NCI-H446 (cell line): Measurements from ENCODE around the gene PTPN21.
A peak's percentile ranks its signal among the peaks of the same experiment; 100 is the strongest.
"Not testable (repeated sequence)": the region's sequence is repeated elsewhere in the genome, so short reads cannot be mapped to it uniquely, and the experiment has no call there.

Source experiments
- DNase-seq, 2 experiments: peaks; one replicate each; lab custom pipeline; 2025; lab: John Stamatoyannopoulos, UW

PTPN21 gene

DNA sequence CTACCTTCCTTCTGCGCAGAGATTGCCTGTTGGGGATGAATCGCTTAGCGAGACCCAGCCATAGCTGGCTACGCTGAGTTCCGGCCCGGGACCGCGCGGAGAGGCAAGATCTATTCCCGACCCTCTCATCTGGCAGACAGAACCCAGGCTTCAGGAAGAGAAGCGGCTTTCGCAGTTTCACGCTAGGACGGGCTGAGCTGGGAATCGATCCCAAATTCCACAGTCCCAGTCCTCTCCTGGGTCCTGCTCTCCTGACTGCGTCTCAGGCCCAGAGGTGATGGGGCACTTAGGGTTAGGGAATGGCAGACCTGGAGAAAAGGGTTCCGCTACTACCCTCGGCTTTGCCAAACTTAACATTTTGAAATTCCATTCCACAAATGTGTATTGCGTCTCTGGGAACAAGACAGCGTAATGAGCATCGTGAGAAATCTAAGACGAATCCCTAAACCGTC is 2.8 kb downstream of the PTPN21 start:
- peak in 1 of 2 experiments; percentile 19 for DNase-seq

DNA sequence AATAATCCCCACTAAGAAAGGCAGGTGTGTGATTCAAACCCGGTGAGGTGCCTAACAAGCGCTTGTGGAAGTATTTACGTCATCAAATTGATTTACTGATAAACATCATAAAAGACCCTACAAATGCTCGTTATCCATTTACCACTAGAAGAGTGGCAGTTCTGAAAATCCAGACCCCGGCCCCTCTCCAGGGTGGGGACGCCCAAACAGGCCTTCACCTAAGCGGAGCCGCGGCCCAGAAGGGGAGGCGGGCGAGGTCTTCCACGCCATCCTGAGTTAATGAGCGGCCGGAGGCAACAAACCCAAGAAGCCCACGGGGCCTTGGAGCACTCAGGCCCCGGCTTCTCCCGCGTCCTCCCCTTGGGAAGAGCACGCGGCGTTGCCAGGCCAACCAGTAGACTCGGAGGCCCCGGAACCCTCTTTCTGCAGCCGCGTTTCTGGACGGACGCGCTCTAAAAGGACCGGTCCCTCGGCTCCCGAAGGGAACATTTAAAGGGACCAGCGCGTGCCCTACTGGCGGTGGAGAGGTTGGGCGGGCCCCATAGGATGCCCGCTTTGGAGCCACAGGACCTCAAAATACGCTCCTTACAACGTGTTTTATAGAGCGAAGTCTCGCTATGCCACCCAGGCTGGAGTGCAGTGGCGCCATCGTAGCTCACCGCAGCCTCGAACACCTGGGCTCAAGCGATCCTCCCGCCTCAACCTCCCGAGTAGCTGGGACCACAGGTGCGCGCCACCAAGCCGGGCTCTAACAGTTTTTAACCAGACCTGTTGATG is 3.5 kb downstream of the PTPN21 start:
- DNase-seq = peak; percentile 84 to 93

GRCh38 chr14:88550078-88550477 is 4.7 kb downstream of the PTPN21 start:
- DNase-seq = no peak

GRCh38 chr14:88547386-88547780 is 7.4 kb downstream of the PTPN21 start:
- DNase-seq = no peak

DNA sequence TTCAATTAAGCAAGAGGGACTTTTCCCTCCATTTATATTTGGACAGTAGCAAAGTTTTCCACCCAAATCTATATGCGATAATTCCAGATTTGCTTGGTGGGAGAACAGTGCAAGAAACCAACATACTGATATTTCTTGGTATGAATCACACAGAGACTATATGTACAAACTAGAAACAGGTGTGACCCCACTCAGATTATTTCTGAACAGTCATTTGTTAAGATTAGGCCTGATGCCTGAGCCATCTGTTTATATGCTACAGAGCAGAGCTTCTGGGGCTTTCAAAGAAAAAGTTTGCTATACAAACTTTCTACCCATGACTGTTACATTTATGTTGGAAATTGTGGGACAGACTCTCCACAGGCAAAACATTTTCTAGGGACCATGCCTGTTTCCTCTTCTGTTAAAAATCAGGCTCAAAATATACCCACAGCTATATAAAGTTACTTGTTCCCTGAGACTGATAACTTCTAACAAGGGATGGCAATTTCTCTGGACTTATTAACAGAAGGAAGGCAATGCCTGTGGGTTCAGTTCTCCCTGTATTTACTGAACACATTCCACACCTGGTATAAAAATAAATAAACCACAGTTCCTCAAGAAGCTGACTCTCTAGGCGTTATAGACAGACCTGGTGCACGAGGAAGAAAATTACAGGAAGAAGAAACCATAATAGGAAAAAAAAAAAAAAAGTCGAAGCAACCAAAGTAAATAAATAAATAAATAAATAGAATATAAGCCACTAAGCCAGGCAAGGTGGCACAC is 8.0 kb downstream of the PTPN21 start:
- DNase-seq = no peak

GRCh38 chr14:88545256-88545655 is 9.6 kb downstream of the PTPN21 start:
- DNase-seq = no peak

- DNase-seq = no peak
Observed at GRCh38 chr14:88542857-88543795, 11.7 kb downstream of the PTPN21 start.

GRCh38 chr14:88541324-88541723 is 13.5 kb downstream of the PTPN21 start:
- DNase-seq = no peak

- no peak for DNase-seq
Observed at GRCh38 chr14:88535813-88536212, 19.0 kb downstream of the PTPN21 start.

DNA sequence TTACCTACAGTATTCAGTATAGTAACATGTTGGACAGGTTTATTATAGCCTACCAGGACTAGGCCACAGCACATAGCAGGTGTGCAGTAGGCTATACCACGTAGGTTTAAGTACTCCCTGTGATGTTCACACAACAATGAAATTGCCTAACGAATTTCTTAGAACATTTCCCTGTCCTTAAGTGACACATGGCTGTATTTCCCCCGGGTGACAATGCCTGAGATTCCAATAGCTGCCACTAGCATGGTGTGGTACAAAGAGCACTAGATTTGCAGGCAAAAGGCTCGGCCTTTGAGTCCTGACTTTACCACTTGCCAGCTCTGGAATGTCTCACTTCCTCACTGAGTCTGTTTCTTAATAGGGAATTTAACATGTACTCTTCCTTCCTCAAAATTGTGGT is 19.7 kb downstream of the PTPN21 start:
- no peak for DNase-seq

DNA sequence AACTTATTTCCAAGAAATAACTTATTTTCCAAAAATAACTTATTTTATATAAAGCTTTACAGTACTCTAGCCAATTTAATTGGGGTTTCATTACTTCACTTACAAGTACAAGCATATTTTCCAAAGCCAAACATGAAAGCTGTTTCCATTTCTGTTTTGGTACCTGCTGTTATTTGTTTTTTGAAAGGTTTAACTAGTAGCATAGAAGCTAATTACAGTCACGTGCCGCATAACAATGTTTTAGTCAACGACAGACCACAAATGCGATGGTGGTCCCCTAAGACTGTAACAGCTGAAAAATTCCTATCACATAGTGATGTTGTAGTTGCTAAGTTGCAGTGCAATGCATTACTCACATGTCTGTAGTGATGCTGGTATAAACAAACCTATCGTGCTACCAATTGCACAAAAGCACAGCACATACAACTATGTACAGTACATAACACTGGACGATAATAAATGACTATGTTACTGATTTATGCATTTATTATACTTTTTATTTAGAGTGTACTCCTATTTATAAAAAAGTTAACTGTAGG is 21.7 kb downstream of the PTPN21 start:
- no peak for DNase-seq

DNA sequence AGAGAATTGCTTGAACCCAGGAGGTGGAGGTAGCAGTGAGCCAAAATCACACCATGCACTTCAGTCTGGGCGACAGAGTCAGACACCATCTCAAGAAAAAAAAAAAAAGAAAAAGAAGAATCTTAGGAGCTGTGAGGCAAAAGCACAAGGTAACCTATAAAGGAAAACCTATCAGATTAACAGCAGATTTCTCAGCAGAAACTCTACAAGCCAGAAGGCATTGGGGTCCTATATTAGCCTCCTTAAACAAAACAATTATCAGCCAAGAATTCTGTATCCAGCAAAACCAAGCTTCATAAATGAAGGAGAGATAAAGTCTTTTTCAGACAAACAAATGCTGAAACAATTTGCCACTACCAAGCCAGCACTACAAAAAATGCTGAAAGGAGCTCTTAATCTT is 24.9 kb downstream of the PTPN21 start:
- DNase-seq = not testable (repeated sequence)

DNA sequence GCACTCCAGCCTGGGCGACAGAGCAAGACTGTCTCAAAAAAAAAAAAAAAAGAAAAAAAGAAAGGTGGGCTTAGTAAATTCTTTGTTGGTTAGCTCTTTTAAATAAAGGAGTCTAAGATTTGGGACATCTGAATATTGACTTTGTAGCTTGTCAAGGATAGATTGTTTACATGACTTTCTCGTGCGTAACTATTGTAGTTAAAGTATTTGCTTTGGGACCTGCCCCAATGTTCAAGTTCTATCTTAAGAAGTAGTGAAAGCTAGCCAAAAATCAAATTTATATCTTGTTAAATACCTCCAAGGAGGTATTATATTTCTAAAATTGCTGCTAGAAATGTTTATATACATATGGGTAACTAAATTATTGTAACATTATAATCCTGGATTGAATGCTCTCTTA is 32.4 kb downstream of the PTPN21 start:
- no peak for DNase-seq

DNA sequence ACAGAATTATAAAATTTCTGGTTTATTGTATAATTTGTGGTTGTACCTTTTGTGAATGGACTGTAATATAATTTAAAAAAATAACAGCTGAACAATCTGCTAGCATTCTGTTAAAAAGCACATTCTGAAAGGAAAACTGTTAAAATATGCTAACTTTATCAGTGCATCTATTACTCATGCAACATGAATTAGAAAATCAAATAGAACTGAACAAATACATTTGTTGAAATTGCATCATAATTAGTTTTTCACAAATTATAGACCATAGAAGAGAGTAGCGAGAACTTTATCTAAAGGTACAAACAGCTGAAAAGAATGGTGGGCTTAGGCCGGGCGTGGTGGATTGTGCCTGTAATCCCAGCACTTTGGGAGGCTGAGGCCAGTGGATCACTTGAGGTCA is 33.0 kb downstream of the PTPN21 start:
- DNase-seq = no peak

GRCh38 chr14:88519907-88520306 is 34.9 kb downstream of the PTPN21 start:
- DNase-seq = no peak

DNA sequence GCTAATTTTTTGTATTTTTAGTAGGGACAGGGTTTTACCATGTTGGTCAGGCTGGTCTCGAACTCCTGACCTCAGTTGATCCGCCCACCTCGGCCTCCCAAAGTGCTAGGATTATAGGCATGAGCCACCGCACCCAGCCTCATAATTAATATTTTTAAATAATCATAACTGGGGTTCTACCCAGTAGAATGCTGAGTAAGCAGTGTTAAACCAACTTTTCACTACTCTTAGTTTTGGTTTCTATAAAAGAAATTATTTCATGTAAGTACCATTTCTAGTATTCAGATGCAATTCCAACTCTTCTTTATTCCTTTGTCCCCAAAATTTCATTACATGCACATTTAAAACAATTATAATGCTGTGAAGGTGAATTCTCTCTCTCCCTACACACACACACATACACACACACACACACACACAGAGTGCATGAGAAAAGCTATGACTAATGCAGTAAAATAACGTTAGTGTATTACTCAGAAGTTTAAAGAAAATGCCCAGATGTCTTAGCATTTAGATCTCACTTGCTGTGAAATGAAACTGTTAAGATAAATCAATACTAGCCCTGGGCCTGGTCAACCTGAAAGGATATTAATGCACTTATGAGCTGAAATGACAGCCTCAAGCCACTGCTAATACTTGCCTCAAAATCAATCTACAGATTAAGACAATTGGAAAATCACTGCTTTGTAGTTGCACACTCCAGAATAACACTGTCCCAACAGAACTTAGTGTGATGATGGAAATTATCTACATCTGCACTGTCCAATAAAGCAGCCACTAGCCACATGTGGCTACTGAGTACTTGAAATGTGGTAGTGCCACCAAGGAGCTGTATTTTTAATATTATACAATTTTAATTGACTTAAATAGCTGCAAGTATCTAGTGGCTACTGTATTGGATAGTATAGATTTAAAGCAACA is 36.0 kb downstream of the PTPN21 start:
- DNase-seq = no peak

- no peak for DNase-seq
Observed at GRCh38 chr14:88516861-88517357, 37.9 kb downstream of the PTPN21 start.

DNA sequence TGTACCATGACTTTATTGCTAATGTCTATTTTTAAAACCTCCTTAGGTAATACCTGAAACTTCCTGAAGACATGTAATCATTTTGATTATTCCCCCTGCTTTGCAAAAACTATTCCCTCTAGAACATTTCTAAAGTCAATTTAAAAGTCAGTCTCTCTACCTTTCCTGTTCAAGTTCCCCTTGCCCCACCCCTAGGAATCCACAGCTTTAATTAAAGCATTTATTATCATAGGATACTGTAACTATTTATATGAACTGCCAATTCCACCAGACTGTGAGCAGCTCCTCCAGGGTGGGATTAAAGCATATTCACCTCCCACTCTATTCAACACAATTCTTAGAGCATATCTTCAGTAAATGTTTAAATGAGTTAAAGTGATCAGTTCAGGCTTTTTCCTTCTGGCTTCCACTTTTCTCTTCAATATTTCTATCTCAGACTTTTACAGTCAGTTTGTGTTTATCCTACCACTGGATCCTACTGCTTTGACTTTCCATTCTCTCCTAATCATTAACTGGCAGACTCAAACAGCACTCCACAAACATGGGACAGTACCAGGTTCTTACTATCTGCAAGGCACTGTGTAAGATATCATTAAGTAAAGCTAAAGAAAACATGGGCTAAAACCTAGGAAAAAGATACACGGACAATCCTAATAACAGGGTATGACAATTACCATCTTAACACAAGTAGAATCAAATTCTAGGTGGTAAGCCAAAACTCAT is 39.1 kb downstream of the PTPN21 start:
- no peak for DNase-seq

DNA sequence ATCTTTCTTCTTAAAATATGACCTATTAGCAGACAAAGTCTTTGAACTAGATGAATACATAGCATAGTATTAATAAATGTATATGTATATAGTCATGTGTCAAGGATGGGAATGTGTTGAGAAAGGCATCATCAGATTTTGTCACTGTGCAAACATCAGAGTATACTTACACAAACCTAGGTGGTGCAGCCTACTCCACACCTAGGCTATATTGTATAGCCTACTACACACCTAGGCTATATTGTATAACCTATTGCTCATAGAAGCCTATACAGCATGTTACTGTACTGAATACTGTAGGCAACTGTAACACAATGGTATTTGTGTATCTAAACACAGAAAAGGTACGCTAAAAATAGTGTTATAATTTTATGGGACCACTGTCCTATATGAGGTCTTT is 47.6 kb downstream of the PTPN21 start:
- no peak for DNase-seq

DNA sequence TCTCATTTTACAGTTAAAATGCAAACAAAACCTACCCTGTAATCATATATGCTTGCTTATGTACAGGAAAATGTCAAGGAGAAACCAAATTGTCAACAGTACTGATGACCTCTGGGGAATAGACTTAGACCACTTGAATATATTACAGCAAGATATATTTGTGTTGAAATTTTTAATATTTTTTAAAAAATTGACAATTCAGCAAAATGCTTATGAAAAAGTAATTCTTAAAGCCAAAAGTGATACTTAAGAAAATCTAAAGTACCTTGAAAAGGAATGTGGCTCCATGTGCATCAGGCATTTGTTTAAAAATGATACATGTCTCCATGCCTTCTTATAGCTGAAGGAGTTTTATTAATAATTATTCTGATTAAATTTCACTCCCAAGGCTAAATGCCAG is 49.2 kb downstream of the PTPN21 start:
- DNase-seq = no peak
